NCI-H2171 treated with DMSO at 0.1 percent for 48 hours (cell line): ENCODE measurements around the gene TMEM212.

Source experiments
- DNase-seq: peaks from one replicate; lab custom pipeline; 2025; lab: John Stamatoyannopoulos, UW

Gene TMEM212

GRCh38 chr3:171834461-171834801, 8.7 kb upstream of the TMEM212 start:
- DNase-seq = no peak

- DNase-seq = no peak
These were observed 8.0 kb upstream of the TMEM212 start for GRCh38 chr3:171835116-171835515.

GRCh38 chr3:171835613-171836012, 7.5 kb upstream of the TMEM212 start:
- DNase-seq = no peak

GRCh38 chr3:171836855-171837254, 6.3 kb upstream of the TMEM212 start:
- no peak for DNase-seq

- DNase-seq = no peak
These were observed 5.5 kb upstream of the TMEM212 start for GRCh38 chr3:171837698-171838097.

- DNase-seq = no peak
These were observed 4.9 kb upstream of the TMEM212 start for GRCh38 chr3:171838218-171838720.

- DNase-seq = no peak
These were observed 3.9 kb upstream of the TMEM212 start for GRCh38 chr3:171839270-171839669.

- DNase-seq = no peak
These were observed 2.7 kb upstream of the TMEM212 start for GRCh38 chr3:171840445-171840810.

GRCh38 chr3:171840811-171841619, 2.1 kb upstream of the TMEM212 start:
- no peak for DNase-seq

- no peak for DNase-seq
These were observed 1.5 kb upstream of the TMEM212 start for GRCh38 chr3:171841620-171842000.

- no peak for DNase-seq
These were observed 1.7 kb downstream of the TMEM212 start for GRCh38 chr3:171844873-171845272.

- DNase-seq = no peak
These were observed 2.5 kb downstream of the TMEM212 start for GRCh38 chr3:171845481-171846284.

GRCh38 chr3:171846597-171846996, 3.4 kb downstream of the TMEM212 start:
- no peak for DNase-seq

GRCh38 chr3:171847133-171847532, 4.0 kb downstream of the TMEM212 start:
- no peak for DNase-seq

GRCh38 chr3:171847595-171848259, 4.6 kb downstream of the TMEM212 start:
- DNase-seq = no peak

GRCh38 chr3:171849617-171850319, 6.6 kb downstream of the TMEM212 start:
- DNase-seq = no peak

GRCh38 chr3:171850320-171850959, 7.3 kb downstream of the TMEM212 start:
- DNase-seq = no peak

GRCh38 chr3:171850960-171851659, 8.0 kb downstream of the TMEM212 start:
- DNase-seq = no peak

GRCh38 chr3:171851660-171852058, 8.5 kb downstream of the TMEM212 start:
- no peak for DNase-seq

- no peak for DNase-seq
These were observed 11.6 kb downstream of the TMEM212 start for GRCh38 chr3:171854649-171855305.
